Common myeloid progenitor, CD34-positive (primary cell): ENCODE data around the gene ZSCAN10.
"Not testable (repeated sequence)": the region's sequence is repeated elsewhere in the genome, so short reads cannot be mapped to it uniquely, and the experiment has no call there.

ENCODE experiments used
- CTCF ChIA-PET: fragments of 350-600 bp; sonication (Branson Sonifier 250); formaldehyde crosslinking; loops from one replicate; lab custom pipeline; 2021; ENCODE audit warnings: antibody characterized with exemption; lab: Charles Lee
- POLR2A ChIA-PET: fragments of 350-600 bp; sonication (Branson Sonifier 250); formaldehyde crosslinking; loops from one replicate; lab custom pipeline; 2021; ENCODE audit warnings: antibody characterized with exemption; lab: Charles Lee
- DNase-seq, 3 donors: peaks; one replicate each; pipeline versions ENCODE4 v3.0.0 to v3.0.0-alpha.2; 2013
- H3K27ac ChIP-seq, 2 experiments: 1 replicate in 1 of 2; 2 replicates in 1 of 2; pipeline ENCODE4 v1.7.0; 2013; ENCODE audit warnings: inconsistent platforms in 2 of 2, low read length in 2 of 2, mild to moderate bottlenecking in 2 of 2, low read depth in 1 of 2, moderate library complexity in 1 of 2; ENCODE audit not compliant: severe bottlenecking in 2 of 2, insufficient read depth in 1 of 2, poor library complexity in 1 of 2
- H3K27me3 ChIP-seq, 5 experiments: replicated peaks in 2 of 5; 1 replicate in 3 of 5; 2 replicates in 2 of 5; pipeline versions ENCODE4 v1.6.1 to v1.7.0; 2013; ENCODE audit warnings: low read length in 4 of 5, mild to moderate bottlenecking in 2 of 5, moderate library complexity in 2 of 5, inconsistent platforms in 1 of 5; ENCODE audit not compliant: insufficient read depth in 5 of 5, control insufficient read depth in 4 of 5
- H3K36me3 ChIP-seq, 4 experiments: 1 replicate in 2 of 4; 2 replicates in 2 of 4; pipeline versions ENCODE4 v1.6.1 to v1.7.0; 2013; ENCODE audit warnings: low read length in 3 of 4, control low read depth in 1 of 4, mild to moderate bottlenecking in 1 of 4; ENCODE audit not compliant: control insufficient read depth in 4 of 4, insufficient read depth in 4 of 4
- H3K4me1 ChIP-seq, 4 experiments: 1 replicate in 3 of 4; 2 replicates in 1 of 4; pipeline versions ENCODE4 v1.6.1 to v1.7.1; 2013; ENCODE audit warnings: low read length in 3 of 4, mild to moderate bottlenecking in 3 of 4, control low read depth in 1 of 4, inconsistent platforms in 1 of 4, moderate library complexity in 1 of 4; ENCODE audit not compliant: control insufficient read depth in 4 of 4, insufficient read depth in 4 of 4; ENCODE audit errors: control extremely low read depth in 1 of 4
- H3K4me3 ChIP-seq, 7 experiments: 1 replicate in 4 of 7; 2 replicates in 3 of 7; pipeline versions ENCODE4 v1.5.1 to v1.7.0; 2013; ENCODE audit warnings: mild to moderate bottlenecking in 7 of 7, low read length in 6 of 7, moderate library complexity in 6 of 7, inconsistent platforms in 2 of 7, low read depth in 2 of 7, control low read depth in 1 of 7; ENCODE audit not compliant: insufficient read depth in 4 of 7, control insufficient read depth in 1 of 7; ENCODE audit errors: extremely low read depth in 1 of 7
- H3K9me3 ChIP-seq, 5 experiments: 1 replicate in 4 of 5; 2 replicates in 1 of 5; pipeline versions ENCODE4 v1.6.1 to v1.7.1; 2013; ENCODE audit warnings: low read length in 4 of 5, mild to moderate bottlenecking in 2 of 5, inconsistent platforms in 1 of 5, low read depth in 1 of 5, moderate library complexity in 1 of 5; ENCODE audit not compliant: control insufficient read depth in 4 of 5, insufficient read depth in 2 of 5; ENCODE audit errors: control extremely low read depth in 1 of 5
- WGBS: methylation state at CpG from one replicate; pipeline ENCODE4 v1.1.5; 2013; ENCODE audit not compliant: insufficient coverage; 5-methylcytosine and 5-hydroxymethylcytosine counted together

ZSCAN10 gene

GRCh38 chr16:3140603-3141427 lies 41.7 kb upstream of the ZSCAN10 start:
- no peak overlapping the region for H3K27ac ChIP-seq
- peaks cover 0 to 48% (median 24%) of the 10 kb centered on the region in 4 experiments for H3K36me3 ChIP-seq
- 97% methylated on average over 59 of the region's 69 CpGs for WGBS
- no peak overlapping the region for H3K4me3 ChIP-seq
- CTCF ChIA-PET: interaction anchor here (0.9 to 2.9 kb wide), 3 partner anchors 8 to 19 kb away, joined by 3 to 20 read pairs (median 13); no protein-coding TSS in a partner anchor
- POLR2A ChIA-PET: no interaction called here
- H3K4me1 ChIP-seq: peaks cover 0 to 5% (median 4%) of the 10 kb centered on the region in 4 experiments
- no peaks in the 10 kb centered on the region for H3K27me3 ChIP-seq
- no peaks in the 10 kb centered on the region for H3K9me3 ChIP-seq
- no peak for DNase-seq

GRCh38 chr16:3139561-3139960 lies 40.5 kb upstream of the ZSCAN10 start:
- DNase-seq, H3K4me3 ChIP-seq, H3K27ac ChIP-seq, H3K27me3 ChIP-seq, H3K9me3 ChIP-seq, POLR2A ChIA-PET: not testable (repeated sequence)
- 89% methylated on average over 3 of the region's 9 CpGs for WGBS
- Histone ChIP-seq H3K4me1 (peaks cover 0 to 11% (median 9%) of the 10 kb centered on the region in 4 experiments), H3K36me3 (peaks cover 0 to 48% (median 24%) of the 10 kb centered on the region in 4 experiments)
- CTCF ChIA-PET: interaction anchor here (2.6 to 2.9 kb wide), 2 partner anchors 9 to 10 kb away, joined by 13 to 20 read pairs; no protein-coding TSS in a partner anchor

- peaks cover 1 to 16% (median 13%) of the 10 kb centered on the region in 4 experiments for H3K4me1 ChIP-seq
- CTCF ChIA-PET: interaction anchor here (2.6 to 2.9 kb wide), 2 partner anchors 8 to 10 kb away, joined by 13 to 20 read pairs; no protein-coding TSS in a partner anchor
- 98% methylated on average over 14 of the region's 14 CpGs for WGBS
- no peak for DNase-seq
- no peaks in the 10 kb centered on the region for H3K9me3 ChIP-seq
- peaks cover 0 to 48% (median 24%) of the 10 kb centered on the region in 4 experiments for H3K36me3 ChIP-seq
- H3K27me3 ChIP-seq: no peaks in the 10 kb centered on the region
- H3K27ac ChIP-seq: no peak overlapping the region
- POLR2A ChIA-PET: no interaction called here
- H3K4me3 ChIP-seq: no peak overlapping the region
Measured at GRCh38 chr16:3138823-3139426, 39.8 kb upstream of the ZSCAN10 start.

GRCh38 chr16:3138342-3138741 lies 39.2 kb upstream of the ZSCAN10 start:
- H3K27ac ChIP-seq: no peak overlapping the region
- 95% methylated on average over 18 of the region's 21 CpGs for WGBS
- no peaks in the 10 kb centered on the region for H3K27me3 ChIP-seq
- no peak overlapping the region for H3K4me3 ChIP-seq
- peaks cover 4 to 20% (median 16%) of the 10 kb centered on the region in 4 experiments for H3K4me1 ChIP-seq
- no peaks in the 10 kb centered on the region for H3K9me3 ChIP-seq
- POLR2A ChIA-PET: no interaction called here
- peaks cover 0 to 48% (median 24%) of the 10 kb centered on the region in 4 experiments for H3K36me3 ChIP-seq
- DNase-seq: no peak
- CTCF ChIA-PET: interaction anchor here (1.0 to 12.4 kb wide), 4 partner anchors 9 to 31 kb away, joined by 3 to 121 read pairs (median 6); no protein-coding TSS in a partner anchor

- ChIA-PET CTCF (interaction anchor here (1.0 to 12.4 kb wide), 4 partner anchors 9 to 32 kb away, joined by 3 to 121 read pairs (median 6); no protein-coding TSS in a partner anchor), POLR2A (no interaction called here)
- 96% methylated on average over 9 of the region's 13 CpGs for WGBS
- Histone ChIP-seq H3K9me3 (no peaks in the 10 kb centered on the region), H3K4me3 (no peak overlapping the region), H3K27me3 (no peaks in the 10 kb centered on the region), H3K36me3 (peaks cover 0 to 41% (median 19%) of the 10 kb centered on the region in 4 experiments), H3K4me1 (peaks cover 4 to 24% (median 16%) of the 10 kb centered on the region in 4 experiments), H3K27ac (no peak overlapping the region)
- DNase-seq: no peak
Measured at GRCh38 chr16:3137267-3137666, 38.2 kb upstream of the ZSCAN10 start.

- peaks cover 4 to 24% (median 16%) of the 10 kb centered on the region in 4 experiments for H3K4me1 ChIP-seq
- POLR2A ChIA-PET: interaction anchor here (1.0 to 2.2 kb wide), 3 partner anchors 12 to 17 kb away, joined by 3 to 12 read pairs (median 5); no protein-coding TSS in a partner anchor
- H3K9me3 ChIP-seq: no peaks in the 10 kb centered on the region
- H3K4me3 ChIP-seq: peak overlapping the region; percentile 56 to 99 (median 98)
- 0% methylated on average over 39 of the region's 43 CpGs for WGBS
- DNase-seq: no peak
- H3K27ac ChIP-seq: peak overlapping the region; percentile 70 to 85
- peaks cover 0 to 26% (median 13%) of the 10 kb centered on the region in 4 experiments for H3K36me3 ChIP-seq
- no peaks in the 10 kb centered on the region for H3K27me3 ChIP-seq
- CTCF ChIA-PET: interaction anchor here (0.8 to 12.4 kb wide), 9 partner anchors 9 to 328 kb away, joined by 3 to 121 read pairs (median 6); no protein-coding TSS in a partner anchor
Measured at GRCh38 chr16:3135126-3135715, 36.1 kb upstream of the ZSCAN10 start.
